ENCODE results near the gene GRN. TPM values are rescaled to one million over a fixed set of nuclear protein-coding genes. Genes with fewer than 3 reads are reported as not detected.

GRN gene
- total RNA-seq, 1 donor from 2014 or later: 543 TPM

Other genes with a start within 250 kb of the GRN start
- gene HDAC5, start 221.7 kb upstream of the GRN start, total RNA-seq: 50.3 and 52.1 TPM in 2 replicates
- gene HROB, start 203.4 kb upstream of the GRN start, total RNA-seq: 1.2 and 2.9 TPM in 2 replicates
- 0.17 TPM in 1 of 2 replicates, not detected in the other for gene ASB16, start 174.6 kb upstream of the GRN start, total RNA-seq
- gene TMUB2, start 158.3 kb upstream of the GRN start, total RNA-seq: 37.0 and 40.2 TPM in 2 replicates
- gene ATXN7L3, start 145.4 kb upstream of the GRN start, total RNA-seq: 51.1 and 67.7 TPM in 2 replicates
- gene UBTF, start 125.6 kb upstream of the GRN start, total RNA-seq: 59.2 and 68.4 TPM in 2 replicates
- not detected in 2 replicates for gene SLC4A1, start 77.2 kb upstream of the GRN start, total RNA-seq
- under 0.01 TPM in 1 of 2 replicates, not detected in the other for gene RUNDC3A, start 36.7 kb upstream of the GRN start, total RNA-seq
- 88.8 and 120 TPM in 2 replicates for gene SLC25A39, start 20.5 kb upstream of the GRN start, total RNA-seq
- 7.0 and 9.7 TPM in 2 replicates for gene FAM171A2, start 18.6 kb downstream of the GRN start, total RNA-seq
- 0.19 and 1.0 TPM in 2 replicates for gene ITGA2B, start 44.3 kb downstream of the GRN start, total RNA-seq
- 17.0 and 20.7 TPM in 2 replicates for gene GPATCH8, start 158.1 kb downstream of the GRN start, total RNA-seq
- 0.68 and 1.0 TPM in 2 replicates for gene FZD2, start 212.2 kb downstream of the GRN start, total RNA-seq

Data from dermis blood vessel endothelial cell (primary cell).